Immature natural killer cell (primary cell): Measurements from ENCODE around the gene TNFSF13. TPM values are rescaled to one million over a fixed set of nuclear protein-coding genes. Genes with fewer than 3 reads are reported as not detected.

ENCODE experiments used
- DNase-seq, 3 donors: peaks; one replicate each; pipeline ENCODE4 v3.0.0; 2022; ENCODE audit warnings: mixed read lengths in 1 of 3
- H3K27ac Mint-ChIP-seq, 6 donors: one replicate each; pipeline ENCODE4 v1.8.0; 2020; ENCODE audit warnings: mixed read lengths in 6 of 6, mild to moderate bottlenecking in 5 of 6, inconsistent platforms in 4 of 6, moderate library complexity in 3 of 6
- H3K27me3 Mint-ChIP-seq, 3 donors: one replicate each; pipeline ENCODE4 v1.8.0; 2020 to 2021; ENCODE audit warnings: low read depth in 3 of 3, mild to moderate bottlenecking in 3 of 3, mixed read lengths in 3 of 3, moderate library complexity in 3 of 3, inconsistent platforms in 1 of 3
- H3K36me3 Mint-ChIP-seq, 3 donors: one replicate each; pipeline ENCODE4 v1.8.0; 2020; ENCODE audit warnings: mixed read lengths in 3 of 3, inconsistent platforms in 2 of 3, mild to moderate bottlenecking in 2 of 3
- H3K4me1 Mint-ChIP-seq, 2 donors: one replicate each; pipeline ENCODE4 v1.8.0; 2020; ENCODE audit warnings: inconsistent platforms in 2 of 2, mild to moderate bottlenecking in 2 of 2, mixed read lengths in 2 of 2, moderate library complexity in 1 of 2
- H3K4me3 Mint-ChIP-seq, 5 donors: one replicate each; pipeline ENCODE4 v1.8.0; 2020; ENCODE audit warnings: mild to moderate bottlenecking in 5 of 5, mixed read lengths in 5 of 5, inconsistent platforms in 3 of 5, moderate library complexity in 3 of 5
- H3K9me3 Mint-ChIP-seq, 6 donors: one replicate each; pipeline ENCODE4 v1.8.0; 2020; ENCODE audit warnings: mild to moderate bottlenecking in 6 of 6, mixed read lengths in 6 of 6, inconsistent platforms in 4 of 6, moderate library complexity in 3 of 6
- polyA plus RNA-seq, 3 donors: library from polyadenylated mRNA; unstranded; fragments of 300-500 nt; fragmentation: Illumina TruSeq; gene quantifications; one replicate each; pipeline ENCODE4 v1.2.3, GENCODE V29; 2021

TNFSF13 gene
- polyA plus RNA-seq, 3 donors from 2014 or later: 1.4 to 6.1 (median 5.3) TPM

DNA sequence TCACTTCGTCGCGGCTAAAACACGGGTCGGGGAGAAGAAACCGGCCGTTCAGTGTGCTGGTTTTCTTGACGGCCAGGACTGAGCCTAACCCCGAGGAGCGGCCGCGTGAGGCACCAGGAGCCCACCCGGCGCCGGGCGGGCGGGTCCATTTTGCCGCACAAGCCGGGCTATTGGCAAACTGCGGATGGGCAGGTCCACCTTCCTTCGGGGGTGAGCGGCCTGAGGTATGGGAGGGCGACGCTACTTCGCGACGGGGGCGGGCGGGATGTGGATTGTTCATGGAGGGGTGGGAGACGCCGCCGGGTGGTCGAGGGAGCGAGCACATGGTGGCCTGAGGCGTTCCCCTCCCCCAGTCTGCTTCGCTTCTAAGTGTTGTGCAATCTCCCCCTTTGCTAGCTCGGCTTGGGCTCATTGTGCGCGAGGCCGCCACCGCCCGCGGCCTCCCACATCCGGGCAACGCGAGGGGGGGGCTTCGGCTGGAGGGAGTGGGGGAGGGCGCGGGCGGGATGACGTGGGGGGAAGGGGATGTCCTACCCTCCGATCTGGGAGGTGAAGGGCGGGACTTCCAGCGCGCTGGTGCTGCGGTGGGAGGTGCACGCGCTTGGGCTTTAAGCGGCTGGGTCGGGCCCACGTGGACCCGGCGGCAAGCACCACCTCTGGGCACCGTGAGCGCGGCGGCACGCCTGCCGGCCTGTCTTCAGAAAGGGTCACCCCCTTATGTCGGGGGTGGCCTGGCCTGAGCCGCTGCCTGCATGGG lies 15.0 kb downstream of the TNFSF13 start:
- Mint-ChIP-seq H3K4me3 (peak overlapping the region; percentile 87 to 99 (median 96)), H3K36me3 (peaks cover 26 to 58% (median 49%) of the 10 kb centered on the region in 3 donors), H3K9me3 (peaks cover 0 to 1% (median 0%) of the 10 kb centered on the region in 6 donors), H3K27me3 (peaks cover 35 to 58% (median 43%) of the 10 kb centered on the region in 3 donors), H3K27ac (peak overlapping the region; percentile 96 to 100 (median 99)), H3K4me1 (peaks cover 55 to 62% of the 10 kb centered on the region in 2 donors)
- peak; percentile 94 to 96 (median 94) for DNase-seq

GRCh38 chr17:7574176-7574953 lies 15.8 kb downstream of the TNFSF13 start:
- H3K27ac Mint-ChIP-seq: peak overlapping the region; percentile 83 to 100 (median 96)

GRCh38 chr17:7575481-7575883 lies 16.9 kb downstream of the TNFSF13 start:
- Mint-ChIP-seq H3K4me1 (peaks cover 69 to 78% of the 10 kb centered on the region in 2 donors), H3K9me3 (peaks cover 0 to 1% (median 0%) of the 10 kb centered on the region in 6 donors), H3K4me3 (peak overlapping the region in 4 of 5 donors; percentile 87 to 99 (median 96)), H3K27me3 (peaks cover 48 to 75% (median 59%) of the 10 kb centered on the region in 3 donors), H3K27ac (peak overlapping the region; percentile 80 to 100 (median 96)), H3K36me3 (peaks cover 21 to 63% (median 49%) of the 10 kb centered on the region in 3 donors)
- no peak for DNase-seq

More at GRCh38 chr17:7574176-7574953, 15.8 kb downstream of the TNFSF13 start:
- Mint-ChIP-seq H3K36me3 (peaks cover 24 to 66% (median 51%) of the 10 kb centered on the region in 3 donors), H3K4me3 (peak overlapping the region; percentile 87 to 99 (median 96)), H3K4me1 (peaks cover 60 to 67% of the 10 kb centered on the region in 2 donors), H3K27me3 (peaks cover 39 to 67% (median 50%) of the 10 kb centered on the region in 3 donors), H3K9me3 (peaks cover 0 to 1% (median 0%) of the 10 kb centered on the region in 6 donors)
- no peak for DNase-seq

- Mint-ChIP-seq H3K4me1 (peaks cover 71 to 81% of the 10 kb centered on the region in 2 donors), H3K9me3 (peaks cover 0 to 1% (median 0%) of the 10 kb centered on the region in 6 donors), H3K4me3 (peak overlapping the region in 3 of 5 donors; percentile 26 to 96 (median 87)), H3K27ac (peak overlapping the region; percentile 75 to 100 (median 84)), H3K27me3 (peaks cover 49 to 75% (median 59%) of the 10 kb centered on the region in 3 donors), H3K36me3 (peaks cover 19 to 60% (median 49%) of the 10 kb centered on the region in 3 donors)
- no peak for DNase-seq
Measured at GRCh38 chr17:7575959-7576358, 17.4 kb downstream of the TNFSF13 start.

DNA sequence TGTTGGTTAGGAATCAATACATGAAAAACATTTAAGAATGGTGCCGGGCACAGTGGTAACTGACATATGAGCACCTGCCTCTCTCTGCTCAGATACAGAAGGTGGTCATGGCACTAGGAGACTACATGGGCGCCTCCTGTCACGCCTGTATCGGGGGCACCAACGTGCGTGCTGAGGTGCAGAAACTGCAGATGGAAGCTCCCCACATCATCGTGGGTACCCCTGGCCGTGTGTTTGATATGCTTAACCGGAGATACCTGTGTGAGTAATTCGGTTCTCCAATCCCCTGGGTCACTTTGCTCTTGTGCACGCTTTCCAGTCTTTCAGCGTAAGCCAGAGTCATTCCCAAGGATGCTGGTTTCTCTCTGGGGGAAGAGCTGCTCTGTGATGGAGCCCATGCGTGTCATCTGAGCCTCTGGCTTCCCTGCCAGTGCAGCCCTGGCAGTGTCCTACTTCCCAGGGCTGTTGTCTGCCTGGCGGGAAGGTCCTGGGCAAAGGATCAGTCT lies 17.9 kb downstream of the TNFSF13 start:
- Mint-ChIP-seq H3K4me3 (peak overlapping the region; percentile 5 to 45 (median 12)), H3K27ac (peak overlapping the region; percentile 22 to 100 (median 80)), H3K9me3 (peaks cover 0 to 1% (median 0%) of the 10 kb centered on the region in 6 donors), H3K27me3 (peaks cover 49 to 75% (median 59%) of the 10 kb centered on the region in 3 donors), H3K36me3 (peaks cover 19 to 60% (median 47%) of the 10 kb centered on the region in 3 donors), H3K4me1 (peaks cover 71 to 79% of the 10 kb centered on the region in 2 donors)
- no peak for DNase-seq

GRCh38 chr17:7577327-7578199 lies 19.0 kb downstream of the TNFSF13 start:
- H3K36me3 Mint-ChIP-seq: peaks cover 19 to 60% (median 47%) of the 10 kb centered on the region in 3 donors
- peaks cover 72 to 76% of the 10 kb centered on the region in 2 donors for H3K4me1 Mint-ChIP-seq
- peak overlapping the region in 2 of 5 donors; percentile 20 to 35 for H3K4me3 Mint-ChIP-seq
- peak overlapping the region; percentile 26 to 96 (median 73) for H3K27ac Mint-ChIP-seq
- H3K9me3 Mint-ChIP-seq: peaks cover 0 to 1% (median 0%) of the 10 kb centered on the region in 6 donors
- DNase-seq: no peak
- H3K27me3 Mint-ChIP-seq: peaks cover 46 to 70% (median 57%) of the 10 kb centered on the region in 3 donors

DNA sequence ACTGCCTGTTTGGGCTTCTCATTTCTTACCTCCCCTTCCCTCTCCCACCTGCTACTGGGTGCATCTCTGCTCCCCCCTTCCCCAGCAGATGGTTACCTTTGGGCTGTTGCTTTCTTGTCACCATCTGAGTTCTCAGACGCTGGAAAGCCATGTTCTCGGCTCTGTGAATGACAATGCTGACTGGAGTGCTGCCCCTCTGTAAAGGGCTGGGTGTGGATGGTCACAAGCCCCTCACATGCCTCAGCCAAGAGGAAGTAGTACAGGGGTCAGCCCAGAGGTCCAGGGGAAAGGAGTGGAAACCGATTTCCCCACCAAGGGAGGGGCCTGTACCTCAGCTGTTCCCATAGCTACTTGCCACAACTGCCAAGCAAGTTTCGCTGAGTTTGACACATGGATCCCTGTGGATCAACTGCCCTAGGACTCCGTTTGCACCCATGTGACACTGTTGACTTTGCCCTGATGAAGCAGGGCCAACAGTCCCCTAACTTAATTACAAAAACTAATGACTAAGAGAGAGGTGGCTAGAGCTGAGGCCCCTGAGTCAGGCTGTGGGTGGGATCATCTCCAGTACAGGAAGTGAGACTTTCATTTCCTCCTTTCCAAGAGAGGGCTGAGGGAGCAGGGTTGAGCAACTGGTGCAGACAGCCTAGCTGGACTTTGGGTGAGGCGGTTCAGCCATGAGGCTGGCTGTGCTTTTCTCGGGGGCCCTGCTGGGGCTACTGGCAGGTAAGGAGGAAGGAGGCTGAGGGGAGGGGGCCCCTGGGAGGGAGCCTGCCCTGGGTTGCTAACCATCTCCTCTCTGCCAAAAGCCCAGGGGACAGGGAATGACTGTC lies 20.7 kb downstream of the TNFSF13 start, which contains the start of gene CD68:
CD68 (plus strand) TSS at position 638 of the 833 bp plus-strand sequence; CDS start at position 678, 40 bp downstream.
- H3K9me3 Mint-ChIP-seq: no peaks in the 10 kb centered on the region
- peak; percentile 51 to 55 (median 52) for DNase-seq
- peaks cover 79 to 82% of the 10 kb centered on the region in 2 donors for H3K4me1 Mint-ChIP-seq
- peaks cover 41 to 62% (median 46%) of the 10 kb centered on the region in 3 donors for H3K27me3 Mint-ChIP-seq
- H3K36me3 Mint-ChIP-seq: peaks cover 19 to 56% (median 41%) of the 10 kb centered on the region in 3 donors
- H3K4me3 Mint-ChIP-seq: peak within 1 kb of the TSS; percentile 11 to 65 (median 57)
- peak within 1 kb of the TSS; percentile 80 to 96 (median 86) for H3K27ac Mint-ChIP-seq

GRCh38 chr17:7579834-7580603 lies 21.5 kb downstream of the TNFSF13 start:
- H3K4me3 Mint-ChIP-seq: peak overlapping the region; percentile 6 to 65 (median 40)
- peaks cover 15 to 48% (median 34%) of the 10 kb centered on the region in 3 donors for H3K36me3 Mint-ChIP-seq
- H3K27ac Mint-ChIP-seq: peak overlapping the region; percentile 80 to 96 (median 86)
- H3K4me1 Mint-ChIP-seq: peaks cover 78 to 82% of the 10 kb centered on the region in 2 donors
- DNase-seq: no peak
- no peaks in the 10 kb centered on the region for H3K9me3 Mint-ChIP-seq
- H3K27me3 Mint-ChIP-seq: peaks cover 36 to 54% (median 40%) of the 10 kb centered on the region in 3 donors

- DNase-seq: no peak
- peaks cover 30 to 49% (median 37%) of the 10 kb centered on the region in 3 donors for H3K27me3 Mint-ChIP-seq
- no peaks in the 10 kb centered on the region for H3K9me3 Mint-ChIP-seq
- peak overlapping the region in 2 of 5 donors; percentile 19 to 27 for H3K4me3 Mint-ChIP-seq
- H3K36me3 Mint-ChIP-seq: peaks cover 10 to 40% (median 26%) of the 10 kb centered on the region in 3 donors
- peaks cover 73 to 76% of the 10 kb centered on the region in 2 donors for H3K4me1 Mint-ChIP-seq
- peak overlapping the region in 5 of 6 donors; percentile 72 to 96 (median 76) for H3K27ac Mint-ChIP-seq
Measured at GRCh38 chr17:7580604-7581575, 22.3 kb downstream of the TNFSF13 start.
